ENCODE data around the gene RAB17.

Gene RAB17

DNA sequence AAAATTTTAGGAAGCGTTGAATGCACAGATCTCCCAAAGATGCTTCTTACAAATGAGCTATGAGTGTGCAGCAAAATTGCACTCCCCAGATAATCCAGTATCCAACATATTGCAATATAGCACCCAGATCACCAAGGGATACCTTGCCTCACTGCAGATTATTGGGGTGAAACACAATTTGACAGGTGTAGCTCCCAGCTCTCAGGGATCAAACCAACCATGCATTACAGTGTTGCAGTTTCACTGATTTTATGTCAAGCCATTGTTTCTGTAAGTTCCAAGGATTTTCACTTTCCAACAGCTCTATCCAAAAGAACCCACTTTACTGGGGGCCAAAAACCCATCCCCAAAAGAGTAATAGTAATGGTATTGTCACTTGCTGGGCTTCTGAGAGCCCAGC is 35.0 kb downstream of the RAB17 start:
- Histone ChIP-seq H3K9me3 (ENCODE audit: control insufficient read depth, insufficient read depth, low read depth, low read length) (peaks cover 31% of the 10 kb centered on the region), H3K9ac (ENCODE audit: low read length) (no peak overlapping the region), H3K27ac (ENCODE audit: low read depth, low read length) (no peak overlapping the region), H3K4me1 (ENCODE audit: control insufficient read depth, insufficient read depth, low read length) (no peaks in the 10 kb centered on the region), H3K4me3 (ENCODE audit: low read depth, low read length) (no peak overlapping the region), H3K27me3 (ENCODE audit: control insufficient read depth, insufficient read depth, low read length) (no peaks in the 10 kb centered on the region), H3K36me3 (ENCODE audit: control insufficient read depth, insufficient read depth, low read length) (0 out of 2 replicates have a peak, but pooled peaks cover 10% of the 10 kb centered on the region)

- Histone ChIP-seq H3K27me3 (ENCODE audit: control insufficient read depth, insufficient read depth, low read length) (no peaks in the 10 kb centered on the region), H3K9me3 (ENCODE audit: control insufficient read depth, insufficient read depth, low read depth, low read length) (peaks cover 31% of the 10 kb centered on the region), H3K36me3 (ENCODE audit: control insufficient read depth, insufficient read depth, low read length) (0 out of 2 replicates have a peak, but pooled peaks cover 10% of the 10 kb centered on the region), H3K9ac (ENCODE audit: low read length) (no peak overlapping the region), H3K4me3 (ENCODE audit: low read depth, low read length) (no peak overlapping the region), H3K4me1 (ENCODE audit: control insufficient read depth, insufficient read depth, low read length) (no peaks in the 10 kb centered on the region), H3K27ac (ENCODE audit: low read depth, low read length) (no peak overlapping the region)
Measured at GRCh38 chr2:237553948-237554347, 36.6 kb downstream of the RAB17 start.

DNA sequence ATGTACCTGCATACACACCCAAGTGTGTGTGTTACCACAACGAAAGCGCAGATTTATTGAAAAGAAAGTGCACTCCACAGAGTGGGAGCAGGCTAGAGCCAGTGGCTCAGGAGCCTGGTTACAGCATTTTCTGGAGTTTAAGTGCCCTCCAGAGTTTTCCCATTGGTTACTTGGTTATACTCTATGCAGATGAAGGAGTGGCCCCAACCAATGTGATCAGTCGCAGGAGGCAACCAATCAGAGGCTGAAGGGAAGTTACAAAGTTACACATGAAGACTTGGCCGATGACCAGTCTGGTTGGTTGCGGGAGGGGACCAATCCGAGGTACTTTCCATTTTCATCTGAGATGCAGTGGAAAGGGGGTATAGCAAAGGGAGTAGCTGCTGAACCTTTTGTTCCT is 37.6 kb downstream of the RAB17 start:
- peaks cover 31% of the 10 kb centered on the region for H3K9me3 ChIP-seq (ENCODE audit: control insufficient read depth, insufficient read depth, low read depth, low read length)
- H3K36me3 ChIP-seq (ENCODE audit: control insufficient read depth, insufficient read depth, low read length): 0 out of 2 replicates have a peak, but pooled peaks cover 10% of the 10 kb centered on the region
- H3K27me3 ChIP-seq (ENCODE audit: control insufficient read depth, insufficient read depth, low read length): no peaks in the 10 kb centered on the region
- H3K4me1 ChIP-seq (ENCODE audit: control insufficient read depth, insufficient read depth, low read length): no peaks in the 10 kb centered on the region
- H3K27ac ChIP-seq (ENCODE audit: low read depth, low read length): no peak overlapping the region
- H3K9ac ChIP-seq (ENCODE audit: low read length): no peak overlapping the region
- no peak overlapping the region for H3K4me3 ChIP-seq (ENCODE audit: low read depth, low read length)

DNA sequence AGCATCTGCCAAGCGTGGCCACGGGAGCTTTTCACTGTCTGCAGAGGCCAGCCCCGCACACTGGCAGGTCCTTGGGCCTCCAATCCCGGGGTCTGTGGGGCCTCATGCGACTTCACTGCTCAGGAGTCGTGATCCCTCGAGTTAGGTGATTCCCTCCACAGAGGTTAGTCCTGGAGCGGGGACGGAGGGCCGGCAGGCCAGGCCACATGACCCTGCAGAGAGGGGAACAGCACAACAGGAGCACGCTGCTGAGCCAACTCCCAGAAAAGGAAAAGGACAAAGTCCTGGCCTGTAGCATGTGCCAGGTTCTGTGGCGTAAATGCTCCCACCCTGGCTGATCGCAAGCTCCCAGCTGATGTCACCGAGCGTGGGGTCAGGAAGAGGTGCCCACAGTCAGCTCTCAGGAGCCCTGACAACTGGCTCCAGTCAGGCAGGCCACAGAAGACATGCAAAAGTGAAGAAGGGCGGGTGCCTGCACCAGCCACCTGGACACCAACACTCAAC is 39.4 kb downstream of the RAB17 start:
- Histone ChIP-seq H3K4me1 (ENCODE audit: control insufficient read depth, insufficient read depth, low read length) (peaks cover 6% of the 10 kb centered on the region), H3K27ac (ENCODE audit: low read depth, low read length) (no peak overlapping the region), H3K36me3 (ENCODE audit: control insufficient read depth, insufficient read depth, low read length) (0 out of 2 replicates have a peak, but pooled peaks cover 10% of the 10 kb centered on the region), H3K9me3 (ENCODE audit: control insufficient read depth, insufficient read depth, low read depth, low read length) (peaks cover 31% of the 10 kb centered on the region), H3K9ac (ENCODE audit: low read length) (no peak overlapping the region), H3K4me3 (ENCODE audit: low read depth, low read length) (no peak overlapping the region), H3K27me3 (ENCODE audit: control insufficient read depth, insufficient read depth, low read length) (no peaks in the 10 kb centered on the region)

DNA sequence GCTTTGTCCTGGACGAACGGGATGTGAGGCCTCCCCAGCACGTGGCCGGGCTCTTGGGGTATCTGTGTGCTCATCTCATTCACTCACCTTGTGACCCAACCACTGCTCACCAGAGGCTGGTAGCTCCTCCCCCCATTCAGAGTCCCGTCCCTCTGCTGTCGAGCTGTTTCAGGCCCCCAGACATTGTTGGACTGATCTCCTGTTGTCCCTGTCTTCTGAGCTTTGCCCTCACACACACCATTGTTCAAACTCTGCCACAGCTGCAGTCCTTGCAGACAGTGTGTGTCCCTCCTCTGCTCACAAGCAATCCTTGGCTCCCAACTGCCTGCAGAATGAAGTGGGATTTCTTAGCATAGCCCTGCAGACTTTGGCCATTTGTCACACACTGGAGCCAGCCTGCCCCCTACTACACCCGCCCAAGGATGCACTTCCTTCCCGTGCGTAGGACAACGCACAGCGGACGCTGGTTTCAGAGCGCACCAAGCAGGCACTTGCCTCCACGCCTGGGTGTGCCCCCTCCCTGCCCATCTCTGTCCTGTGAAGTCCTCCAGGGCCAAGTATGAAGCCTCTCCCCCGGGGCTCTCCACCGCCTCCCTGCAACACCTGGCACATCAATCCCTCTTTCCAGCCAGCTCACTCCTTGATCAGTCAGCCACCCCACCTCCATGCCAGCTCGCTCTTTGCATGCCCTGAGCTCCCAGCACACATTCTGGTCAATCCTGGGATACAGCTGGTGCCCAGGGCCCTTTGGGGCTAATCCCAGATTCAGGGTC is 40.7 kb downstream of the RAB17 start:
- H3K9me3 ChIP-seq (ENCODE audit: control insufficient read depth, insufficient read depth, low read depth, low read length): peaks cover 22% of the 10 kb centered on the region
- H3K27ac ChIP-seq (ENCODE audit: low read depth, low read length): no peak overlapping the region
- no peak overlapping the region for H3K9ac ChIP-seq (ENCODE audit: low read length)
- H3K4me1 ChIP-seq (ENCODE audit: control insufficient read depth, insufficient read depth, low read length): peaks cover 12% of the 10 kb centered on the region
- no peaks in the 10 kb centered on the region for H3K27me3 ChIP-seq (ENCODE audit: control insufficient read depth, insufficient read depth, low read length)
- 0 out of 2 replicates have a peak, but pooled peaks cover 10% of the 10 kb centered on the region for H3K36me3 ChIP-seq (ENCODE audit: control insufficient read depth, insufficient read depth, low read length)
- H3K4me3 ChIP-seq (ENCODE audit: low read depth, low read length): no peak overlapping the region

- H3K4me3 ChIP-seq (ENCODE audit: low read depth, low read length): no peak overlapping the region
- H3K27me3 ChIP-seq (ENCODE audit: control insufficient read depth, insufficient read depth, low read length): no peaks in the 10 kb centered on the region
- 0 out of 2 replicates have a peak, but pooled peaks cover 6% of the 10 kb centered on the region for H3K36me3 ChIP-seq (ENCODE audit: control insufficient read depth, insufficient read depth, low read length)
- H3K4me1 ChIP-seq (ENCODE audit: control insufficient read depth, insufficient read depth, low read length): peaks cover 12% of the 10 kb centered on the region
- no peak overlapping the region for H3K9ac ChIP-seq (ENCODE audit: low read length)
- no peak overlapping the region for H3K27ac ChIP-seq (ENCODE audit: low read depth, low read length)
- peaks cover 16% of the 10 kb centered on the region for H3K9me3 ChIP-seq (ENCODE audit: control insufficient read depth, insufficient read depth, low read depth, low read length)
Measured at GRCh38 chr2:237549216-237549615, 41.3 kb downstream of the RAB17 start.

GRCh38 chr2:237547841-237548416 is 42.6 kb downstream of the RAB17 start:
- peaks cover 4% of the 10 kb centered on the region for H3K9me3 ChIP-seq (ENCODE audit: control insufficient read depth, insufficient read depth, low read depth, low read length)
- H3K27me3 ChIP-seq (ENCODE audit: control insufficient read depth, insufficient read depth, low read length): no peaks in the 10 kb centered on the region
- no peak overlapping the region for H3K9ac ChIP-seq (ENCODE audit: low read length)
- no peaks in the 10 kb centered on the region for H3K36me3 ChIP-seq (ENCODE audit: control insufficient read depth, insufficient read depth, low read length)
- no peak overlapping the region for H3K4me3 ChIP-seq (ENCODE audit: low read depth, low read length)
- peaks cover 12% of the 10 kb centered on the region for H3K4me1 ChIP-seq (ENCODE audit: control insufficient read depth, insufficient read depth, low read length)
- H3K27ac ChIP-seq (ENCODE audit: low read depth, low read length): no peak overlapping the region

- Histone ChIP-seq H3K9ac (ENCODE audit: low read length) (no peak overlapping the region), H3K4me3 (ENCODE audit: low read depth, low read length) (no peak overlapping the region), H3K27me3 (ENCODE audit: control insufficient read depth, insufficient read depth, low read length) (no peaks in the 10 kb centered on the region), H3K9me3 (ENCODE audit: control insufficient read depth, insufficient read depth, low read depth, low read length) (no peaks in the 10 kb centered on the region), H3K27ac (ENCODE audit: low read depth, low read length) (no peak overlapping the region), H3K36me3 (ENCODE audit: control insufficient read depth, insufficient read depth, low read length) (no peaks in the 10 kb centered on the region), H3K4me1 (ENCODE audit: control insufficient read depth, insufficient read depth, low read length) (peaks cover 12% of the 10 kb centered on the region)
Measured at GRCh38 chr2:237546876-237547395, 43.6 kb downstream of the RAB17 start.

GRCh38 chr2:237546040-237546875 is 44.3 kb downstream of the RAB17 start:
- Histone ChIP-seq H3K4me1 (ENCODE audit: control insufficient read depth, insufficient read depth, low read length) (peaks cover 12% of the 10 kb centered on the region), H3K36me3 (ENCODE audit: control insufficient read depth, insufficient read depth, low read length) (no peaks in the 10 kb centered on the region), H3K27ac (ENCODE audit: low read depth, low read length) (no peak overlapping the region), H3K9me3 (ENCODE audit: control insufficient read depth, insufficient read depth, low read depth, low read length) (no peaks in the 10 kb centered on the region), H3K9ac (ENCODE audit: low read length) (no peak overlapping the region), H3K4me3 (ENCODE audit: low read depth, low read length) (no peak overlapping the region), H3K27me3 (ENCODE audit: control insufficient read depth, insufficient read depth, low read length) (no peaks in the 10 kb centered on the region)

DNA sequence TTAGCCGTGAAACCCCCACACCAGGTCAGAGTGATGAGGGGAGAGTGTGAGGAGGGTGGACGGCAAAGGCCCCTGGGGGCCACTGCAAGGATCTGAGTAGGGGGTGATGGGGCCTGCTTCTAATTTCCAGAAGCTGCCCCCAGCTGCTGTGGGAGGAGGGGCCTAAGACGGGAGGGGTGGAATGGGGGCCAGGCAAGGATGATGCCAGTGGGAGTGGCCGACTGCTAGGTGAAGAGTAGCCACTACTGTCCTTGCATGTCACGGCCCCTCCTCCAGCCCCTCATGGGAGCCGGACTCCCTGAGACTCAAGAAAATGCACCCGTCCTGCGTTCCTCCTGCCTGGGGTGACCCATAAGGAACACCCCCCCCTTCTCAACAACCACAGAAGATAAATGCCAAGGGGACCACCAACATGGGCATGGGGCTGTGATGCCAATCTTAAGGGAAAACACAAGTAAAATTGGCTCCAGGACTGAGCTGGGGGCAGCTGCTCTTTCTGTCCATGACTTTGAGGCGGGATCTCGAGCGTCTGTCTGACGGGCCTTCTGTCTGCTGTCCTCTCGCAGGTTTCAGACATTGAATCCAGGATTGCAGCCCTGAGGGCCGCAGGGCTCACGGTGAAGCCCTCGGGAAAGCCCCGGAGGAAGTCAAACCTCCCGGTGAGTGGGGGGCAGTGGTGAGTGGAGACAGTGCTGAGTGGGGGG is 48.4 kb downstream of the RAB17 start:
- H3K4me3 ChIP-seq (ENCODE audit: low read depth, low read length): no peak overlapping the region
- H3K36me3 ChIP-seq (ENCODE audit: control insufficient read depth, insufficient read depth, low read length): no peaks in the 10 kb centered on the region
- no peak overlapping the region for H3K9ac ChIP-seq (ENCODE audit: low read length)
- no peaks in the 10 kb centered on the region for H3K27me3 ChIP-seq (ENCODE audit: control insufficient read depth, insufficient read depth, low read length)
- no peaks in the 10 kb centered on the region for H3K9me3 ChIP-seq (ENCODE audit: control insufficient read depth, insufficient read depth, low read depth, low read length)
- no peak overlapping the region for H3K27ac ChIP-seq (ENCODE audit: low read depth, low read length)
- peaks cover 10% of the 10 kb centered on the region for H3K4me1 ChIP-seq (ENCODE audit: control insufficient read depth, insufficient read depth, low read length)
